HepG2 (cell line): ENCODE data around the gene ARHGAP33. TPM values are rescaled to one million over a fixed set of nuclear protein-coding genes. Genes with fewer than 3 reads are reported as not detected.
A peak's percentile ranks its signal among the peaks of the same experiment; 100 is the strongest.

Source experiments
- CBFB ChIP-seq: sonication (generic); formaldehyde crosslinking; IDR thresholded peaks from 2 replicates; pipeline ENCODE4 v1.4.0; 2020; ENCODE audit warnings: missing genetic modification reagents
- CREB1 ChIP-seq, 2 experiments: fragments of 450-650 bp in 1 of 2; IDR thresholded peaks; 2 replicates each; pipeline ENCODE4 v1.6.1; 2016 to 2017; ENCODE audit warnings: control low read depth in 1 of 2, mild to moderate bottlenecking in 1 of 2, missing compliant biosample characterization in 1 of 2, missing genetic modification characterization in 1 of 2
- ELF4 ChIP-seq: sonication (generic); formaldehyde crosslinking; IDR thresholded peaks from 2 replicates; pipeline ENCODE4 v1.5.0; 2020; ENCODE audit warnings: missing genetic modification reagents, mild to moderate bottlenecking, moderate library complexity, borderline replicate concordance
- ESRRA ChIP-seq: sonication (generic); formaldehyde crosslinking; IDR thresholded peaks from 2 replicates; pipeline ENCODE4 v1.5.1; 2020; ENCODE audit warnings: mild to moderate bottlenecking, low read depth, missing genetic modification reagents
- IRF2 ChIP-seq: IDR thresholded peaks from 2 replicates; pipeline ENCODE4 v1.6.1; 2018; ENCODE audit warnings: missing genetic modification reagents, missing compliant biosample characterization
- NFE2L2 ChIP-seq: fragments of 150-350 bp; IDR thresholded peaks from 2 replicates; pipeline ENCODE4 v1.6.1; 2014; ENCODE audit warnings: low read length
- NKX3-1 ChIP-seq: sonication (generic); formaldehyde crosslinking; IDR thresholded peaks from 2 replicates; pipeline ENCODE4 v1.5.0; 2020; ENCODE audit warnings: missing genetic modification reagents
- POLR2AphosphoS5 ChIP-seq: IDR thresholded peaks from 2 replicates; pipeline ENCODE4 v1.6.1; 2012; ENCODE audit warnings: low read depth, low read length
- RARG ChIP-seq: sonication (generic); formaldehyde crosslinking; IDR thresholded peaks from 2 replicates; pipeline ENCODE4 v1.4.0; 2020; ENCODE audit warnings: low read depth, mild to moderate bottlenecking, missing genetic modification reagents
- RBM39 ChIP-seq: fragments of 200-400 bp; formaldehyde crosslinking; IDR thresholded peaks from one replicate; pipeline ENCODE4 v1.6.1; 2018; ENCODE audit warnings: antibody characterized with exemption, mild to moderate bottlenecking, low read depth, low read length; ENCODE audit not compliant: poor library complexity, severe bottlenecking
- SAFB2 ChIP-seq: sonication (generic); formaldehyde crosslinking; IDR thresholded peaks from 2 replicates; pipeline ENCODE4 v1.5.1; 2020; ENCODE audit warnings: missing genetic modification reagents, low read depth, mild to moderate bottlenecking, borderline replicate concordance
- SP2 ChIP-seq: sonication (generic); formaldehyde crosslinking; IDR thresholded peaks from 2 replicates; pipeline ENCODE4 v1.5.1; 2020; ENCODE audit warnings: mild to moderate bottlenecking, missing genetic modification reagents
- TEAD2 ChIP-seq: sonication (generic); formaldehyde crosslinking; IDR thresholded peaks from 2 replicates; pipeline ENCODE4 v1.9.0; 2021; ENCODE audit warnings: missing genetic modification reagents
- TP53 ChIP-seq: sonication (generic); formaldehyde crosslinking; conservative IDR thresholded peaks from 2 replicates; pipeline ENCODE4 v1.4.0; 2020; ENCODE audit warnings: missing genetic modification reagents
- ZNF12 ChIP-seq: sonication (generic); formaldehyde crosslinking; IDR thresholded peaks from 2 replicates; pipeline ENCODE4 v1.5.0; 2020; ENCODE audit warnings: missing genetic modification reagents
- ZNF124 ChIP-seq: sonication (generic); formaldehyde crosslinking; IDR thresholded peaks from 2 replicates; pipeline ENCODE4 v1.4.0; 2020; ENCODE audit warnings: missing genetic modification reagents
- ZNF263 ChIP-seq: sonication (generic); formaldehyde crosslinking; IDR thresholded peaks from 2 replicates; pipeline ENCODE4 v1.4.0; 2020; ENCODE audit warnings: missing genetic modification reagents
- ZNF264 ChIP-seq: sonication (generic); formaldehyde crosslinking; IDR thresholded peaks from 2 replicates; pipeline ENCODE4 v1.4.0; 2020; ENCODE audit warnings: missing genetic modification reagents
- ZNF468 ChIP-seq: sonication (generic); formaldehyde crosslinking; IDR thresholded peaks from 2 replicates; pipeline ENCODE4 v1.8.0; 2022; ENCODE audit warnings: mild to moderate bottlenecking, moderate library complexity, missing genetic modification reagents
- ZNF839 ChIP-seq: sonication (generic); formaldehyde crosslinking; IDR thresholded peaks from 2 replicates; pipeline ENCODE4 v1.4.0; 2020; ENCODE audit warnings: missing genetic modification reagents, mild to moderate bottlenecking, borderline replicate concordance
- ZNF879 ChIP-seq: sonication (generic); formaldehyde crosslinking; IDR thresholded peaks from 2 replicates; pipeline ENCODE4 v1.8.1; 2023; ENCODE audit warnings: missing genetic modification reagents
- polyA plus RNA-seq, 8 experiments: library from polyadenylated mRNA; depleted of rRNA in 3 of 8; stranded (reverse) in 7 of 8; unstranded in 1 of 8; fragments of >200 nt; fragmentation: Illumina TruSeq in 4 of 8; extraction: Trizol in 4 of 8; gene quantifications; 2 replicates each; pipeline versions ENCODE4 v1.2.1 to v1.2.3, GENCODE V29; 2011 to 2016; ENCODE audit warnings: low read depth in 4 of 8, missing spikeins in 1 of 8, mixed read lengths in 1 of 8; ENCODE audit not compliant: insufficient read depth in 1 of 8
- total RNA-seq, 5 experiments: library from RNA; depleted of rRNA; stranded (reverse); fragments of >200 nt; fragmentation: Illumina TruSeq; extraction: Trizol; gene quantifications; 2 replicates each; pipeline ENCODE4 v1.2.3, GENCODE V29; 2016; ENCODE audit warnings: low read depth in 1 of 5
- TF ChIP-seq, protein P1 (sequence below): sonication (generic); formaldehyde crosslinking; IDR thresholded peaks from 2 replicates; pipeline ENCODE4 v1.4.0; 2020; ENCODE audit warnings: mild to moderate bottlenecking, low read depth, missing genetic modification reagents

ARHGAP33 gene
- total and polyA plus RNA-seq, 2 of the 13 experiments (the other 11 are each of a cell fraction or from before 2014, with no cell fraction given): 1.3 to 2.7 TPM

DNA sequence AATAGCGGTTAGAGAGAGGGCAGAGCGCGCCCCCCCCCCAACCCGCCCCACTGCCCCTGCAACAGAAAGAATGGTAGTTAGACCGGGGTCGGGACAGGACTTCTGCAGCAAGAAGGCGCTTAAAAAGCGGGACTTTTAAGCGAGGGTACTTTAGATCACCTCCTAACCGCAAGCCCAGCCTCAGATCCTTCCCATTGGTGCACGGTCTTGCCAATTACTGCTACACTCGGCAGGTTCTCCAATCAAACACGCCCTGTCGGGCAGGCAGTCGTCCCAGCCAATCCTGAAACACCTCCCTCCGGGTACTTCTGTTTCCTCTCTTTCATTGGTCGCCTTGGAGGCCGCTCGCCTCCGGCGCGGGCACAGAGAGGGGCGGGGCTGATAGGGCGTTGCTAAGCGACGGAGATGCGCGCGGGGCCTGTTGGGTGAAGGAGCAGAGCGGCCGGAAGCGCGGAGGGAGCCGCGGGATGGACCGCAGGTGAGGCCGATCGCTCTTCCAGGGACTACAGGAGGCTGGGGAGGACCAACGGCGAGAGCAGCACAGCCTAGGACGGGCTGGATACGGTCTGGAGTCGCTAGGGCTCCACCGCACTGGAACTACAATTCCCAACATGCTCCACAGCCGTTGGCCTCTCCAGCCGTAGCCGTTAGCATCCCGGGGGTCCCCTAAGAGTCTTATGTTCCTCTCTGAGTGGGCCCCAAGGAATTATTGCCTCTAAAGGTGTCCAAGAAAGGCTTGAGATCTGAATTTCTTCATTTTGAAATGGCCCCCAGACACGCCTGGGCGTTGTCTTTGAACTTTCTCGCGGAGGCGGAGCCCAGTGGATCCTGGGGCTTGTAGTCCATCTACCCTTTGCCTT lies 17.4 kb upstream of the ARHGAP33 start, which contains the start of gene PROSER3 (continued):
- TF ChIP-seq ZNF839 (peak; percentile 42; the same call in 1 of the 2 replicates), ZNF468 (CRISPR knock-in tag) (no peak), ELF4 (no peak), SP2 (CRISPR knock-in tag) (peak; percentile 97), NFE2L2 (no peak), ZNF124 (CRISPR knock-in tag) (no peak), CREB1 (IDR thresholded peaks at IDR 0.05) (peak; percentile 78), CREB1 (CRISPR knock-in tag; IDR thresholded peaks at IDR 0.05) (peak; percentile 87), TP53 (CRISPR knock-in tag) (0 out of 2 replicates have a peak, but pooled peaks have one; percentile 38), NKX3-1 (CRISPR knock-in tag) (0 out of 2 replicates have a peak, but pooled peaks have one; percentile 47), POLR2AphosphoS5 (peak; percentile 54), ZNF12 (CRISPR knock-in tag) (no peak), RBM39 (peak; percentile 61), SAFB2 (CRISPR knock-in tag) (peak; percentile 87), CBFB (CRISPR knock-in tag) (peak; percentile 97), TEAD2 (CRISPR knock-in tag) (no peak), ESRRA (peak; percentile 24; the same call in 1 of the 2 replicates), ZNF264 (CRISPR knock-in tag) (0 out of 2 replicates have a peak, but pooled peaks have one; percentile 31), ZNF879 (CRISPR knock-in tag) (no peak), RARG (no peak), IRF2 (CRISPR knock-in tag) (0 out of 2 replicates have a peak, but pooled peaks have one; percentile 38), ZNF263 (CRISPR knock-in tag) (peak; percentile 86)
- TF ChIP-seq, protein P1, sequence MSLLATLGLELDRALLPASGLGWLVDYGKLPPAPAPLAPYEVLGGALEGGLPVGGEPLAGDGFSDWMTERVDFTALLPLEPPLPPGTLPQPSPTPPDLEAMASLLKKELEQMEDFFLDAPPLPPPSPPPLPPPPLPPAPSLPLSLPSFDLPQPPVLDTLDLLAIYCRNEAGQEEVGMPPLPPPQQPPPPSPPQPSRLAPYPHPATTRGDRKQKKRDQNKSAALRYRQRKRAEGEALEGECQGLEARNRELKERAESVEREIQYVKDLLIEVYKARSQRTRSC (CRISPR knock-in tag): 0 out of 2 replicates have a peak, but pooled peaks have one; percentile 58
